HG02678 (cell line): ENCODE results near the gene CLK4.

ENCODE experiments used
- ATAC-seq: cut with Tn5 transposase; IDR thresholded peaks from one replicate; pipeline ENCODE4 v1.9.1; 2021; ENCODE audit warnings: mild to moderate bottlenecking, moderate library complexity; ENCODE audit not compliant: unreplicated experiment

Gene CLK4

DNA sequence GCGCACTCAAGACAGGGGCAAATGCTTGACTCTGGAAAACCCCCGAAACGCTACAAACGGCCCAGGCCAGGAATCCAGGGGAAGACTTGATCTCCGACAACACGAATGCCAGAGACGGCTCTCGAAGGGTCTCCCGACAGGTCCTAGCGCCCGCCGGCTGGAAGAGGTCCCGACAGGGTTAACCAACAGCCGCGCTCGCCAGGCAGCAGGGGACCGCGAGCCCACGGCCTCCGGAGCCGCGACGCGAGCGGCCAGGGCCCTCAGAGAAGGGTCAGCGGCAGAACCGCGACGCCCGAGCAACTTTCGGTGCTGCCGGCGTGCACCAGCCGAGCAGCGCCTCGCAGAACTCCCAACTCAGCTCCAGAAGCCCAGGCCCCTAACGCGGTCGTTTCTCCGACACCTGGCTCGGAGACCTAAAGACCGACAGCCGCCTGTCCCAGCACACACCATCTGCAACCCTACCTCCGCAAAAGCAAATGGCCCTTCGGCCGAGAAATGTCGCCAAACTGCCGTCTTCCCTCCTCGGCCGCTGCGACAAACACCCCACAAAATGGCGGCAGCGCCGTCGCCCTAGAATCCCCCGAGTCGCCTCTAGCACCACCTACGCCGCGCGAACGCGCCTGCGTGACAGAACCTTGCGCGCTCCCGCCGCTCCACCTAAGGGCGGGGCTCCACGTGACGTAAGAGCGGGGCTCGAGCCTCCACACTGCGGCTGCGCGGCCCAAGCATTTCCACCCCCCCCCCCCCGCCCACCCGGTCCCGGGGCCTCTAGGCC lies at the start of gene CLK4:
TSS of gene CLK4 (minus strand) at position 567 of the 775 bp plus-strand sequence. CDS start 3,634 bp downstream, outside the sequence.
- ATAC-seq = peak; percentile 77

- ATAC-seq = no peak
These were observed 49.1 kb upstream of the CLK4 start for GRCh38 chr5:178675922-178676321.

GRCh38 chr5:178674334-178674733 lies 47.5 kb upstream of the CLK4 start:
- ATAC-seq = no peak

DNA sequence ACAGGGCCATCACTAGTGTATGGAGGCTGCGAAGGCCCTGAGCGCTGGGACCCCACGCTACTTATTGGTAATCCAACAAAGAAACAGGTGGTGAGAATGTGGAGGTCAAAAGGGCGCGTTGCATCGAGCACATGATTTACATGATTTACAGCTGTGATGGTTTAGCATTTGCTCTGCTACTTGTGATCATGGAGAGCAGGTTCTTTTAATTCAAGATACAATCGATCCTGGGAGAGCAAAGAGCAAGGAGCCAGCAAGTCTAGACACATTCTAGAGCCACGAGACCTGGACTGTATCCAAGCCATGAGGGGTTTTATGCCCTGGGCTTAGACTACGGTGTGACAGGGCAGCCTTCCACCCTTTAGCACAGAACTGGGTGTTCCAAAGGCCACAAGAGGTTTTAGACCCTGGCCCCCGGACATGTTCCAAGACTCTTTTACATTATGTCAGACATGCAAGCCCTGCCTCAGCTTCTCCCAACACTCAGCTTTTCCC lies 47.0 kb upstream of the CLK4 start:
- no peak for ATAC-seq

GRCh38 chr5:178672630-178673029 lies 45.8 kb upstream of the CLK4 start:
- ATAC-seq = no peak

DNA sequence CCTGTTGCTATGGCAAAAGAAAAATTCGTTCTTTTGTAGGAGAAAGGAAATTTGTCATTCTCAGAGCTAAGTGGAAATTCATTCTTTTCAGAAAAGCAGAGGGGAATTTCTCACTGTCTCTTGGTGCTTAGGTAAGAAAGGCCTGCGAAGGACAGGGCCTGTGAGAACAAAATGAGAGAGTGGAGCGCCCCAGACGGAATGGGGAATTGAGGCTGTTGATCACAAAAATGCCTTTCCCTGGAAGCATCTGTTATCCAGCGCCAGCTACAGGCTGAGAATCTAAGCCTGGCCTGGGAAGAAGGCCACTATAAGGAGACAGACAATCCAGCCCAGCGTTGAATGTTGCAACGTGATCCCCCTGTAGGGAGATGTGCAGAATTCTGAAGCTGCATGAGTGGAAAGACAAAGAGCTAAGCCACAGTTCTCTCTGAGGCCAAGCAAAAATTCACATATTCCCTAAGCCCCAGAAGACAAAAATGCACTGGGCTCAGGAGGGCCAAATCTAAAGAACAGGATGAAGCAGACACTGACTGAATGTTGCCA lies 44.8 kb upstream of the CLK4 start:
- no peak for ATAC-seq

GRCh38 chr5:178670351-178670885 lies 43.6 kb upstream of the CLK4 start:
- no peak for ATAC-seq

- no peak for ATAC-seq
These were observed 41.7 kb upstream of the CLK4 start for GRCh38 chr5:178668579-178668978.

DNA sequence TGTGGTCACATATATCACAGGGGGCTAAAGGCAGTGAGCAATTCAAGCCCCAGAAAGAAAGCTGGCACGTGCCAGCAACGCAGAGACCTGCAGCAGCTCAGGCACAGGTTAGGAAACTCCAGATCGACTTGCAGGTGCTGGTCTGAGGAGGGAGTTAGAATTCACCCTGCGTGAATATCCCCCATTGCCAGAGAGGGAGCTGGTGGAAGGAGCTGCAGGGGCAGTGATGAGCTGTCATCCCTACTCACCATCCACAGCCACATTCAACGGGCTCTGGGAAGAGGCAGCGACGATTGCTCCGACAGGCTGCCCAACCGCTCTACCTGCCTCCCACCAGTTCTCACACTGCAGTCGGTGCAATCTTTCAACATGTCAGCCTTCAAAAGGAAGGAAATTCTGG lies 40.8 kb upstream of the CLK4 start:
- ATAC-seq = no peak

DNA sequence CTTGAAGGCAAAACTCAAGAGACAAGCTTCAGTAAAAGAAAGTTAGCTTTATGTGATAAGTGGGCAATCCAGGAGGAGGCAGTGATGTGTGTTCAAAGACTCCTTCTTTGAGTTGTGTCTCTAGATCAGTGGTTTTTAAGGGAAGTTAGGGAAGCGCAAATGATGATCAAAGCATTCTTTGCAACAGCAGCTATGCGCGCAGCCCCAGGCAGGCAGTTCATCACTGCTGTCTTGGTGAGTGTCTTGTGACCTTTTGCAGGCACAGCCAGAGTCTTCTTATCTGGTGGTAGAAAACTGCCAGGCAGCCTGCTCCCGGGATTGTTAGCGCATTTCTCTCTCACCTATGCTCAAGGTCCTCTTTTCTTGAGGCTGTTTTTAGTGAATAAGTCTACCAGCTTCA lies 40.3 kb upstream of the CLK4 start:
- no peak for ATAC-seq

DNA sequence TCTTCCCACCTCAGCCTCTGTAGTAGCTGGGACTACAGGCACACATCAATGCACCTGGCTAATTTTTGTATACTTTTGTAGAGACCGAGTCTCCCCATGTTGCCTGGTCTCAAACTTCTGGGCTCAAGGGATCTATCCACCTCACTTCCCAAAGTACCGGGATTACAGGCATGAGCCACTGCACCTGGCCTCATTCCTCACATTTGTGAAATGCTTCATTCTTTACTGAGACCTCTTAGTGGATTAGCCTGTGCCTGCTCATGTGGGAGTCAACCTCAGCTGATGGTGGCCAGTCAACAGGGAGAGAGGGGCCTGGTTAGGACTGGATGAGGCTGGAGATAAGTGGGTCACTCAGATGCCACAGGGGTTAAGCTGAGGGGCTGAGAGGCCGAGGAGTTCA lies 37.3 kb upstream of the CLK4 start:
- no peak for ATAC-seq

DNA sequence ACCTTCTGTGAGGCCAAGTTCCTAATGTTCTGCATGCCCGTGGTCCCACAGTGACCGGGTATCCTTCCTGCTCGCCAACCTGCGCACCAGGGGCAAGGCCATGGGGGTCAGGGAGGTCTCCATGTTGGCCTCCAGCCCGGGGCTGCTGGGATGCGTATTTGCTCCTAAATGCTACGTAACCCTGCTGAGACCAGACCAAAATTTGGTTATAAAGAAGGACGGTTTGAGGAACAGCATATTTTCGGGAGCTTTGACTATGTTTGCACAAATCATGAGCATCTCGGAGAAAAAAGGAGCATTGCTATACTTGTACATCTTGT lies 35.7 kb upstream of the CLK4 start:
- ATAC-seq = no peak

DNA sequence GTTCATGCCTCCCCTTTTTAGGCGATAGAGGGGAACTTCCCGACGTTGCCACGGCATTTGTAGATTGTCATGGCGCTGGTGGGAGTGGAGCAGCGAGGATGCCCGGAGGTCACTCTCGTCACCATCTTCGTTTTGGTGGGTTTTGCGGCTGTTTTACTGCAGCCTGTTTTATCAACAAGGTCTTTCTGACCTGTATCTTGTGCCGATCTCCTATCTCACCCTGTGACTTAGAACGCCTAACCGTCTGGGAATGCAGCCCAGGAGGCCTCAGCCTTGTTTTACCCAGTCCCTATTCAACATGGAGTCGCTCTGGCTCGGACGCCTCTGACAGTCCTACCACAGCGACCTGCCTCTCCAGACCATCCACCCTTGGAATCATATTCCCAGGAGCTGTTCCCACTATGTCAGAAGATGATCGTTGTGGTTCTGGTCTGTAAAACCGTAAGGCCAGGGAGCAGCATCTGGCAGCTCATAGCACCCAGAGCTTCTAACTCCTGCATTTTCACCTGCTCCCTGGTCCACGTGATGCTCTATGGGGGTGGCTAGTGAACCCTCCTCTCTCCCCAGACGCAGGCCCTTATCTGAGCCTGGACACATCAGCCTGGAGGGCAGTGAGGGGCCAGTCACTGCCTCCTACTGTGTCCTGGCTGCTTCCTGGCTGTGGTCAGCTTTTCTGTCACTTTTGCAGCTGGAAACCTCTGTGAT lies 35.1 kb upstream of the CLK4 start:
- ATAC-seq = no peak

DNA sequence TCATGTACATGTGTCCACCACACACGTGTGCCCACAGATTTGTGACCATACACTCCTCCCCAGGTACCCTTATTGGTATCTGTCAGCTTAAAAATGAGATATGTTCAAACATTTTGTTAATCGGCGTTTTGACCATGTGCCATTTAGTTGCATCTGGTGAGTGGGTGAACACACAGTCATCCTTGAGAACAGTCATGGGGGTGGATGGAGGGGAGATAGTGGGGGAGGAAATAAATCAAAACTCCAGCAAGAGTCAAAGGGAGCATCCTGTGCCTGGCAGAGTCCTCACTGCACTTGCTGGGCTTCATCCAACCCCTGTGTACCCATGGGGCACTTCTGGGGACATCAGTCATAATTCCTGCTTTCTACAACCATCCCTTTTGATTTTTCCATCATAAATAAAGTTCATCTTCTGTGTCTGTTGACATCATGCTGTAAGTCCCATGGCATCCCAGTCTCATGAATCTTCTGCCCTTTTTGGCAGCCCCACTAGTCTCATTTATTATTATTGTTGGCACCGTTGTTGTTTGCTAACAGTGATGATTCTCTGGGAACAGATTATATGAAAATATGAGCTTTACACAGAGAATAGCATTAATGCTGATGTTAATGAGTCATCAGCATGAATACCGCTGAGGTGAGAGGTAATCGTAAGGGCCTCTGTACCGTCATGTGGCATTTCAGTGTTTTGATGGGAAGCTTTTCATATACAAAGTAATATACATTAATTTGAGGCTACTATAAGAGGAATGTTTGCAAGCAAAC lies 24.4 kb upstream of the CLK4 start:
- ATAC-seq = no peak

DNA sequence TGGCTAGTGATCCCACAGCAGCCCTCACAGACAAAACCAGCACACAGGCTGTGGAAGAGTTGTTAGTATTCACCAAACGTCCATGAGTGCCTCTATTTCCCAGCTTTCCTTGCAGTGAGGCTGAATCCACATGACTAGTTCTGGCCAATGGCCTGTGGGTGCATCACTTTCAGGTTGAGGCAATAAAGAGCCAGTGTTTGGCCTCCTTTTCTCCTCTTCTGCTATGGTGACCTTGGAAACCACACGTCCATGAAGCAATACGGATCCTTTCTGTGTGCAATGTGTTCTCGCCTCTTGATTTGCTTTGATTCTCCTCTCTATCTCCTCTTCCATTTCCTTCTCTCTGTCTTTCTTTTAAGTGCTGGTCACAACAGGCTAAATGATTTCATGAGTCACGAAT lies 23.4 kb upstream of the CLK4 start:
- ATAC-seq = no peak

- no peak for ATAC-seq
These were observed 22.7 kb upstream of the CLK4 start for GRCh38 chr5:178649580-178649979.

- no peak for ATAC-seq
These were observed 18.1 kb upstream of the CLK4 start for GRCh38 chr5:178644826-178645545.

DNA sequence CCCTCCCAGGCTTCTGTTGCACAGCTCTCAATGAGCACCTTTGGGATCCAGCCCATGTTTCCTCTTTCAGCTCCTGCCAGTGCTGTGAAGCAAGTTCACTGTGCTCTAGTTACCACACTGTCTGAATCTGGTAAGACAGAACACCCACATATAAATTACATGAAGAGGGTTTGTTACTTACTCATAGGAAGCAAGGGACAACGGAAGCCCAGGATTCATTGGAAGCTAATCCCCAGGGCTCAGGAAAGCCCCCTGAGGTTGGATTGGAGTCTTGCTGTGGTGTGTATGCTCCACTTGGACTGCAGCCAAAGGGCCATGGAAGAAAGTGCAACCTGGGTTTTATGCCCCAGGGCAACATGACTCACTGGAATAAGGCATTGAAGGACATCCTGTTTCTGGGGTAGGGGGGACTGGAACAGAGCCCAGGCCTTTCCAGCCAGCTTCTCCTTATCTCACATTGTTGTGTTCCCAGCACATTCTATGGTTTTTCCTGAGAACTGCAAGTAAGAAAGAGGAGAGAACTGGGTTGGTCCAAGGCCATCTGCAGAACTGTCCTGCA lies 15.6 kb upstream of the CLK4 start:
- ATAC-seq = no peak

- no peak for ATAC-seq
These were observed 14.9 kb upstream of the CLK4 start for GRCh38 chr5:178641711-178642110.
